ENCODE data around the gene SCN5A. TPM values are rescaled to one million over a fixed set of nuclear protein-coding genes. Genes with fewer than 3 reads are reported as not detected.
A peak's percentile ranks its signal among the peaks of the same experiment; 100 is the strongest.

SCN5A gene
- total RNA-seq, 1 donor from 2014 or later: not detected

DNA sequence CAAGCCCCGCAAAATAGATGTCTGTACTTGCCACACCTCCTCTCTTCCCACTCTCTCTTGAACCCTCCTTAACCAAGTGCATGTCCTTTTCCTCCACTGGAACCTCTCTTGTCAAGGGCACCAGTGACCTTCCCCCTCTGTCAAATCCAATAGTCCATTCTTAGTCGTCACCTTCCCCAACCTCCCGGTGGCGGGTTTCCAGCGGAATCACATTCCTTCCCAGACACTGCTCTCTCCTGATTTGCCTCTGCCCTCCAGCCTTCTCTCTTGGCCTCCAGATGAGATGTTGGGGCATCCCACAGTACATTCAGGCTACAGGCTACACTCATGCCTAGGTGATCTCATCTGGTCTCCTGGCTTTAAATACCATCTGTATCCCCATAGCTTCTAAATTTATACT, 31.1 kb downstream of the SCN5A start:
- TF ChIP-seq, protein P1, sequence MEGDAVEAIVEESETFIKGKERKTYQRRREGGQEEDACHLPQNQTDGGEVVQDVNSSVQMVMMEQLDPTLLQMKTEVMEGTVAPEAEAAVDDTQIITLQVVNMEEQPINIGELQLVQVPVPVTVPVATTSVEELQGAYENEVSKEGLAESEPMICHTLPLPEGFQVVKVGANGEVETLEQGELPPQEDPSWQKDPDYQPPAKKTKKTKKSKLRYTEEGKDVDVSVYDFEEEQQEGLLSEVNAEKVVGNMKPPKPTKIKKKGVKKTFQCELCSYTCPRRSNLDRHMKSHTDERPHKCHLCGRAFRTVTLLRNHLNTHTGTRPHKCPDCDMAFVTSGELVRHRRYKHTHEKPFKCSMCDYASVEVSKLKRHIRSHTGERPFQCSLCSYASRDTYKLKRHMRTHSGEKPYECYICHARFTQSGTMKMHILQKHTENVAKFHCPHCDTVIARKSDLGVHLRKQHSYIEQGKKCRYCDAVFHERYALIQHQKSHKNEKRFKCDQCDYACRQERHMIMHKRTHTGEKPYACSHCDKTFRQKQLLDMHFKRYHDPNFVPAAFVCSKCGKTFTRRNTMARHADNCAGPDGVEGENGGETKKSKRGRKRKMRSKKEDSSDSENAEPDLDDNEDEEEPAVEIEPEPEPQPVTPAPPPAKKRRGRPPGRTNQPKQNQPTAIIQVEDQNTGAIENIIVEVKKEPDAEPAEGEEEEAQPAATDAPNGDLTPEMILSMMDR (IDR thresholded peaks at IDR 0.05; ENCODE audit: insufficient read depth, low read length, severe bottlenecking): no peak
- no peak for FAIRE-seq
- Histone ChIP-seq H3K4me3 (ENCODE audit: low read depth, low read length) (no peak overlapping the region), H3K36me3 (ENCODE audit: control insufficient read depth, insufficient read depth, low read length) (no peaks in the 10 kb centered on the region), H3K27me3 (ENCODE audit: control insufficient read depth, insufficient read depth, low read length) (no peaks in the 10 kb centered on the region)
- no peak for DNase-seq (ENCODE audit: low read depth)

DNA sequence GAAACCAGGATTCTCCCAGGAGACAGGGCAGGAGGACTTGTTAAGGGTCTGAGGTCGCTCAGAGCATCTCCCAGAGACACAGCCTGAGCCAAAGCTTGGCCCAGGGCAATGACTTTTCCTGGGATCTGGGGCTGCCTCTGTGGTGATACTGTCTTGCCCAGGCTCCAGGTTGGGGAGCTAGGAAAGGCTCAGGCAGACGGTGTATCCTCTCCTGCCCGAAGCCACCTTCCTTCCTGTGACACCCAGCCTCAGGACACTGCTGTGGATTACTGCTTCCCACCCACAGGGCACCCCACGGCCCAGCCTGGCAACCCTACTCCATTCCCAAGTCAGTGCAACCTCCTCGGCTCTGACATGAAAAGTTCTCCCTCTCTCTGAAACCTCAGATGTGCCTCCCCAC, 31.9 kb downstream of the SCN5A start:
- H3K4me3 ChIP-seq (ENCODE audit: low read depth, low read length): no peak overlapping the region
- no peak for FAIRE-seq
- H3K36me3 ChIP-seq (ENCODE audit: control insufficient read depth, insufficient read depth, low read length): no peaks in the 10 kb centered on the region
- H3K27me3 ChIP-seq (ENCODE audit: control insufficient read depth, insufficient read depth, low read length): no peaks in the 10 kb centered on the region
- TF ChIP-seq, protein P1 (IDR thresholded peaks at IDR 0.05; ENCODE audit: insufficient read depth, low read length, severe bottlenecking): no peak
- DNase-seq (ENCODE audit: low read depth): no peak

DNA sequence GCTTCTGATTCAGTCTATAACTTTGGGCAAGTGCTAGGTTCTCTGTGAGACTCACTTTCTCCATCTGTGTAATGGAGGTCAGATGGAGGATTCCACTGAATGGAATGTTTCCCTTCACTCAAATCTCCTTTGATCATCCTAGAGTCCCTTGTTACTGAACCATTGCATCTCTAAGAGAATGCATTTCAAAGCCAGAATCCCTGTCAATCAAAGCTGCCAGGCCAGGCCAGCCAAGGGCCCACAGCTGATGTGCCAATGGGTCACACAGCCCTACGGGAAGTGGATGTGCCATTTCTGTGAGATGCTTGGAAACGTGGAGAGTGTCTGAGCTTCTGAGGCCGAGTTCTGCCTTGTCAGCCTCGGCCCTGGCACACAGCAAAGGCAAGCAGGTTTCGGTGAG, 32.4 kb downstream of the SCN5A start:
- TF ChIP-seq, protein P1 (IDR thresholded peaks at IDR 0.05; ENCODE audit: insufficient read depth, low read length, severe bottlenecking): no peak
- Histone ChIP-seq H3K4me3 (ENCODE audit: low read depth, low read length) (no peak overlapping the region), H3K27me3 (ENCODE audit: control insufficient read depth, insufficient read depth, low read length) (no peaks in the 10 kb centered on the region), H3K36me3 (ENCODE audit: control insufficient read depth, insufficient read depth, low read length) (no peaks in the 10 kb centered on the region)
- no peak for DNase-seq (ENCODE audit: low read depth)
- no peak for FAIRE-seq

DNA sequence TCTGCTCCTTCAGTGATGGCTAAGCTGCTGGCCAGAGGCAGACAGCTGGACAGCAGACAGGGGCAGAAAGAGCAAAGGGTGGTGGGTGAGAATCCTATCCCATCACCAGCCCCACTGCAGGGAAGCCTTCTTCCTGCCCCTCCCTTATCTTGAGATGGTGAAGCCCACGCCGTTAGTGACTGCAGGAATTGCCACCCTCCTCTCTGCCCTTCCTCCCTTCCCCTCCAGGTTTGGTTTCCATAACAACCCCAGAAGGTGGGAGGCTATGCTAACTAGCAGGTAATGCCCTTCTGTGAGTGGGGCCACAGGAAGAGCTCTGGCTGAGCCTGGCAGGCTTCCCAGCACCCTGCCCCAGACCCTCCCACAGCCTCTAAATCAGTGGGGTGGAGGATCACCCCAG, 32.8 kb downstream of the SCN5A start:
- Histone ChIP-seq H3K36me3 (ENCODE audit: control insufficient read depth, insufficient read depth, low read length) (no peaks in the 10 kb centered on the region), H3K4me3 (ENCODE audit: low read depth, low read length) (no peak overlapping the region), H3K27me3 (ENCODE audit: control insufficient read depth, insufficient read depth, low read length) (no peaks in the 10 kb centered on the region)
- DNase-seq (ENCODE audit: low read depth): no peak
- no peak for FAIRE-seq
- TF ChIP-seq, protein P1 (IDR thresholded peaks at IDR 0.05; ENCODE audit: insufficient read depth, low read length, severe bottlenecking): no peak

DNA sequence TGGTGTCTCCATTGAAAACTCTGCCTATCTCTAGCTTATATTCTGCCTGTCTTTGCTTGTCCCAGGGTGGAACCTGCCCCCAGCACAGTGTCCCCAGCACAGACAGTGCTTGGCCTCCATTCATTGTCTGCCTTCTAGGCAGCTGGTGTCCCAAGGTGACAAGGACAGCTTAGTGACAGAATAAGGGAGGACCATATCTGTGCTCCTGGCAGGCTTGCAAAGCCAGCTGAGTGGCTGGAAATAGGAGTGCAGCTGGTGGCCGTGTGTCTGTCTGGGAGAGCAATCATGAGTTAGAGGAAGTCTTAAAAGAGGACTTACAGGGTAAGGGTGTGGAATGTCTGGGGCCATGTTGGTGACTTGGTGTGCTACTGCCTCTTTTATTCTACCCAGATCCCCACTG, 33.4 kb downstream of the SCN5A start:
- no peak for DNase-seq (ENCODE audit: low read depth)
- FAIRE-seq: peak; percentile 95

More for the DNA sequence above, 33.4 kb downstream of the SCN5A start:
- Histone ChIP-seq H3K4me3 (ENCODE audit: low read depth, low read length) (no peak overlapping the region), H3K27me3 (ENCODE audit: control insufficient read depth, insufficient read depth, low read length) (no peaks in the 10 kb centered on the region), H3K36me3 (ENCODE audit: control insufficient read depth, insufficient read depth, low read length) (no peaks in the 10 kb centered on the region)
- TF ChIP-seq, protein P1 (IDR thresholded peaks at IDR 0.05; ENCODE audit: insufficient read depth, low read length, severe bottlenecking): no peak

Measured in bronchial epithelial cell (primary cell).